Natural killer cell (primary cell): ENCODE measurements around the gene BCAS3. TPM values are rescaled to one million over a fixed set of nuclear protein-coding genes. Genes with fewer than 3 reads are reported as not detected.

Experiments
- ATAC-seq, 3 donors: fragments of 150-1000 bp in 2 of 3; fragments of 200-7000 bp in 1 of 3; cut with Tn5 transposase; 1 replicate in 1 of 3; 2 replicates in 2 of 3; pipeline ENCODE4 v1.10.0; 2021; ENCODE audit warnings: mild to moderate bottlenecking in 2 of 3, moderate library complexity in 2 of 3
- DNase-seq, 2 donors: peaks; one replicate each; pipeline versions ENCODE4 v3.0.0 to v3.0.0-alpha.2; 2013 to 2021; ENCODE audit warnings: mixed read lengths in 1 of 2
- H3K27ac ChIP-seq: one replicate; pipeline ENCODE4 v1.5.1; 2013; ENCODE audit warnings: mild to moderate bottlenecking, low read length
- H3K27me3 ChIP-seq: one replicate; pipeline ENCODE4 v1.6.1; 2013; ENCODE audit warnings: low read length; ENCODE audit not compliant: control insufficient read depth, insufficient read depth
- H3K36me3 ChIP-seq: one replicate; pipeline ENCODE4 v1.6.1; 2013; ENCODE audit warnings: low read length; ENCODE audit not compliant: control insufficient read depth, insufficient read depth
- H3K4me1 ChIP-seq: one replicate; pipeline ENCODE4 v1.6.1; 2013; ENCODE audit warnings: low read length; ENCODE audit not compliant: control insufficient read depth, insufficient read depth
- H3K4me3 ChIP-seq: one replicate; pipeline ENCODE4 v1.5.1; 2013; ENCODE audit warnings: low read length
- H3K9me3 ChIP-seq: one replicate; pipeline ENCODE4 v1.6.1; 2013; ENCODE audit warnings: low read length; ENCODE audit not compliant: control insufficient read depth, insufficient read depth
- H3K27ac Mint-ChIP-seq, 2 donors: one replicate each; pipeline ENCODE4 v1.8.0; 2022; ENCODE audit warnings: mild to moderate bottlenecking in 2 of 2, mixed read lengths in 2 of 2, moderate library complexity in 1 of 2
- H3K27me3 Mint-ChIP-seq, 2 donors: one replicate each; pipeline ENCODE4 v1.8.0; 2022; ENCODE audit warnings: low read depth in 2 of 2, mixed read lengths in 2 of 2
- H3K36me3 Mint-ChIP-seq: one replicate; pipeline ENCODE4 v1.8.0; 2022; ENCODE audit warnings: mixed read lengths
- H3K4me1 Mint-ChIP-seq, 2 donors: one replicate each; pipeline ENCODE4 v1.8.0; 2022; ENCODE audit warnings: mixed read lengths in 2 of 2
- H3K4me3 Mint-ChIP-seq: one replicate; pipeline ENCODE4 v1.8.0; 2022; ENCODE audit warnings: mild to moderate bottlenecking, moderate library complexity, mixed read lengths
- H3K9me3 Mint-ChIP-seq, 2 donors: one replicate each; pipeline ENCODE4 v1.8.0; 2022; ENCODE audit warnings: mixed read lengths in 2 of 2
- CTCF ChIP-seq: fragments of 200-600 bp; IDR thresholded peaks from one replicate; pipeline ENCODE4 v1.8.0; 2022; ENCODE audit warnings: antibody characterized with exemption
- WGBS: methylation state at CpG from one replicate; pipeline ENCODE4 v1.1.7; 2013; ENCODE audit warnings: missing lambda C conversion rate; ENCODE audit not compliant: insufficient coverage; 5-methylcytosine and 5-hydroxymethylcytosine counted together
- intact Hi-C: fragments of 100-400 bp; cut with micrococcal nuclease; formaldehyde crosslinking; loops from one replicate; pipeline ENCODE4 v1.14.2; 2022
- total RNA-seq, 4 donors: library from RNA; stranded (reverse); fragments of 120-200 nt in 1 of 4; gene quantifications; one replicate each; pipeline versions ENCODE4 v1.2.3 to v1.2.4, GENCODE V29; 2013 to 2022

Gene BCAS3
- total RNA-seq, 3 donors from 2014 or later (not counting 1 experiment from before 2014, with no cell fraction given): 60.5 to 87.8 (median 72.0) TPM

- ATAC-seq (no peak), DNase-seq (no peak)
- H3K27ac Mint-ChIP-seq: no peak overlapping the region
- H3K27me3 Mint-ChIP-seq: no peaks in the 10 kb centered on the region
- H3K36me3 Mint-ChIP-seq: peaks cover 10% of the 10 kb centered on the region
- TF ChIP-seq CTCF: no peak
- Histone ChIP-seq H3K4me1 (no peaks in the 10 kb centered on the region), H3K27me3 (no peaks in the 10 kb centered on the region), H3K4me3 (no peak overlapping the region), H3K36me3 (no peaks in the 10 kb centered on the region), H3K9me3 (no peaks in the 10 kb centered on the region), H3K27ac (no peak overlapping the region)
- intact Hi-C loops: no loop called here
- H3K4me1 Mint-ChIP-seq: no peaks in the 10 kb centered on the region
- H3K4me3 Mint-ChIP-seq: no peak overlapping the region
- H3K9me3 Mint-ChIP-seq: peaks cover 0 to 5% of the 10 kb centered on the region in 2 donors
Measured at GRCh38 chr17:60959696-60960095, 282.0 kb downstream of the BCAS3 start.

GRCh38 chr17:60960398-60961065 lies 282.9 kb downstream of the BCAS3 start:
- no peak overlapping the region for H3K27ac ChIP-seq
- intact Hi-C loops: no loop called here
- H3K36me3 ChIP-seq: no peaks in the 10 kb centered on the region
- peaks cover 10% of the 10 kb centered on the region for H3K36me3 Mint-ChIP-seq
- H3K4me3 ChIP-seq: no peak overlapping the region
- no peak for DNase-seq
- no peaks in the 10 kb centered on the region for H3K4me1 ChIP-seq
- H3K27me3 ChIP-seq: no peaks in the 10 kb centered on the region
- no peak for TF ChIP-seq CTCF
- H3K9me3 Mint-ChIP-seq: peaks cover 0 to 5% of the 10 kb centered on the region in 2 donors
- no peak overlapping the region for H3K27ac Mint-ChIP-seq
- no peak for ATAC-seq
- H3K4me3 Mint-ChIP-seq: no peak overlapping the region
- H3K27me3 Mint-ChIP-seq: no peaks in the 10 kb centered on the region
- WGBS: 100% methylated on average over 3 of the region's 3 CpGs
- no peaks in the 10 kb centered on the region for H3K9me3 ChIP-seq
- no peaks in the 10 kb centered on the region for H3K4me1 Mint-ChIP-seq

GRCh38 chr17:60964160-60964559 lies 286.5 kb downstream of the BCAS3 start:
- no peak for TF ChIP-seq CTCF
- Mint-ChIP-seq H3K27me3 (no peaks in the 10 kb centered on the region), H3K4me1 (no peaks in the 10 kb centered on the region), H3K4me3 (no peak overlapping the region), H3K36me3 (peaks cover 17% of the 10 kb centered on the region), H3K27ac (no peak overlapping the region), H3K9me3 (peaks cover 0 to 14% of the 10 kb centered on the region in 2 donors)
- DNase-seq: no peak
- no peaks in the 10 kb centered on the region for H3K36me3 ChIP-seq
- no peak overlapping the region for H3K4me3 ChIP-seq
- intact Hi-C loops: no loop called here
- no peak overlapping the region for H3K27ac ChIP-seq
- 94% methylated on average over 1 of the region's 2 CpGs for WGBS
- ATAC-seq: no peak
- no peaks in the 10 kb centered on the region for H3K27me3 ChIP-seq
- H3K9me3 ChIP-seq: no peaks in the 10 kb centered on the region
- no peaks in the 10 kb centered on the region for H3K4me1 ChIP-seq

GRCh38 chr17:60968266-60968665 lies 290.6 kb downstream of the BCAS3 start:
- Histone ChIP-seq H3K9me3 (no peaks in the 10 kb centered on the region), H3K36me3 (no peaks in the 10 kb centered on the region), H3K27me3 (no peaks in the 10 kb centered on the region), H3K4me3 (no peak overlapping the region), H3K27ac (no peak overlapping the region), H3K4me1 (no peaks in the 10 kb centered on the region)
- intact Hi-C loops: no loop called here
- DNase-seq: no peak
- Mint-ChIP-seq H3K4me1 (peaks cover 0 to 4% of the 10 kb centered on the region in 2 donors), H3K27me3 (no peaks in the 10 kb centered on the region), H3K27ac (no peak overlapping the region), H3K36me3 (peaks cover 12% of the 10 kb centered on the region), H3K9me3 (peaks cover 0 to 9% of the 10 kb centered on the region in 2 donors), H3K4me3 (no peak overlapping the region)
- TF ChIP-seq CTCF: no peak
- ATAC-seq: no peak
- 88% methylated on average over 2 of the region's 2 CpGs for WGBS
